Hindlimb muscle (tissue), 1 donor: ENCODE results near the gene RIOK3. TPM values are rescaled to one million over a fixed set of nuclear protein-coding genes. Genes with fewer than 3 reads are reported as not detected.

Source experiments
- DNase-seq: peaks from one replicate; pipeline ENCODE4 v3.0.0-alpha.2; 2013
- polyA plus RNA-seq: library from polyadenylated mRNA; unstranded; fragments of 120-200 nt; gene quantifications from one replicate; pipeline ENCODE4 v1.2.1, GENCODE V29; 2013; ENCODE audit not compliant: insufficient read length

RIOK3 gene
- polyA plus RNA-seq, 1 donor = 78.1 TPM

- DNase-seq = no peak
Measured at GRCh38 chr18:23531912-23532311, 78.8 kb downstream of the RIOK3 start.

Other genes starting within 250 kb of the RIOK3 start
- 15.5 TPM for gene RMC1, start 50.2 kb downstream of the RIOK3 start, polyA plus RNA-seq
- gene NPC1, start 133.2 kb downstream of the RIOK3 start, polyA plus RNA-seq = 32.5 TPM
- gene ANKRD29, start 209.6 kb downstream of the RIOK3 start, polyA plus RNA-seq = 5.1 TPM
- 3.1 TPM for gene LAMA3, start 236.2 kb downstream of the RIOK3 start, polyA plus RNA-seq